ENCODE measurements around the gene HPS5. TPM values are rescaled to one million over a fixed set of nuclear protein-coding genes. Genes with fewer than 3 reads are reported as not detected.

Gene HPS5
- total and polyA plus RNA-seq, 2 of the 13 experiments (the other 11 are each of a cell fraction or from before 2014, with no cell fraction given), result 6.6 to 25.5 TPM

DNA sequence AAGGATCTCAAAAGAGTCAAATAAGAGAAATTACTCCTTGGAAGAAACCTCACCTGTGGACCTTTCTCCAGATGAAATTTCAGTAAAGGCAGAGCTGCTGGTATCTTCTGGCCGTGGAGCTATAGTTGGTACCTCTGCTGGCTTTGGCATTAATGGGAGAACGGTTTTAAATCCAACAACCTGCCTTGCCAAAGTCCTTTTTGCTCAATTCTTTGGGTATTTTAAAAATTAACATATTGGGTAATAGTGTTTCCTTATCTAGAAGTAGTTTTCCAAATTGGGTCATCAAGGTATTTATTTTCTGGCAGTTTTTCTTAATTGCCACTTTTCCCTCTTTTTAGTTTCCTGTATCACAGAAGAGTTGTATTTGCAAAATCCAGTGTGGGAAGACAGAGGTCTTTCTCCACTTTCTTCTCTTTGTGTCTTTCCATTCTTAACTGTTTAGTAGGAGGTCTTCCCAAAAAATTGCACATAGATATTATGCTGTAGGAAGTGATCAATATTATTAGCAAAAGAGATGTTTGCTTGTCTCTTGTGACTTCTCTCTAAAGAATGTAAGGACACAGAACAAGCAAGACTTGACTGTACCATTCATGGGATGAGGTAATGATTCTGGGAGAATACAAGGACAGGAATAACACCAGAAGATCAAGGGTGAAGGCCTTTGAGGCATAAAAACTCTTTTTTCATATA is 85.1 kb downstream of the HPS5 start, which contains the start of gene SAA4 (continued):
- TF ChIP-seq, protein P1, sequence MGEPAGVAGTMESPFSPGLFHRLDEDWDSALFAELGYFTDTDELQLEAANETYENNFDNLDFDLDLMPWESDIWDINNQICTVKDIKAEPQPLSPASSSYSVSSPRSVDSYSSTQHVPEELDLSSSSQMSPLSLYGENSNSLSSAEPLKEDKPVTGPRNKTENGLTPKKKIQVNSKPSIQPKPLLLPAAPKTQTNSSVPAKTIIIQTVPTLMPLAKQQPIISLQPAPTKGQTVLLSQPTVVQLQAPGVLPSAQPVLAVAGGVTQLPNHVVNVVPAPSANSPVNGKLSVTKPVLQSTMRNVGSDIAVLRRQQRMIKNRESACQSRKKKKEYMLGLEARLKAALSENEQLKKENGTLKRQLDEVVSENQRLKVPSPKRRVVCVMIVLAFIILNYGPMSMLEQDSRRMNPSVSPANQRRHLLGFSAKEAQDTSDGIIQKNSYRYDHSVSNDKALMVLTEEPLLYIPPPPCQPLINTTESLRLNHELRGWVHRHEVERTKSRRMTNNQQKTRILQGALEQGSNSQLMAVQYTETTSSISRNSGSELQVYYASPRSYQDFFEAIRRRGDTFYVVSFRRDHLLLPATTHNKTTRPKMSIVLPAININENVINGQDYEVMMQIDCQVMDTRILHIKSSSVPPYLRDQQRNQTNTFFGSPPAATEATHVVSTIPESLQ (CRISPR knock-in tag; conservative IDR thresholded peaks at IDR 0.05), result no peak
- TF ChIP-seq, protein P2, sequence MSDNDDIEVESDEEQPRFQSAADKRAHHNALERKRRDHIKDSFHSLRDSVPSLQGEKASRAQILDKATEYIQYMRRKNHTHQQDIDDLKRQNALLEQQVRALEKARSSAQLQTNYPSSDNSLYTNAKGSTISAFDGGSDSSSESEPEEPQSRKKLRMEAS (IDR thresholded peaks at IDR 0.05), result no peak
- TF ChIP-seq NKX3-1 (CRISPR knock-in tag; IDR thresholded peaks at IDR 0.05) (no peak), NFYC (CRISPR knock-in tag; IDR thresholded peaks at IDR 0.05) (no peak), SMC3 (IDR thresholded peaks at IDR 0.05; ENCODE audit: low read length) (no peak), ZNF547 (CRISPR knock-in tag; IDR thresholded peaks at IDR 0.05) (no peak), ZNF143 (CRISPR knock-in tag; IDR thresholded peaks at IDR 0.05) (no peak), SPEN (CRISPR knock-in tag; IDR thresholded peaks at IDR 0.05; ENCODE audit: low read depth) (no peak), ZNF274 (CRISPR knock-in tag; IDR thresholded peaks at IDR 0.05) (no peak), ZNF550 (CRISPR knock-in tag; IDR thresholded peaks at IDR 0.05; ENCODE audit: borderline replicate concordance) (no peak), ZNF569 (CRISPR knock-in tag; IDR thresholded peaks at IDR 0.05; ENCODE audit: borderline replicate concordance) (no peak), ZSCAN21 (CRISPR knock-in tag; IDR thresholded peaks at IDR 0.05; ENCODE audit: borderline replicate concordance) (no peak), ZNF782 (CRISPR knock-in tag; IDR thresholded peaks at IDR 0.05; ENCODE audit: borderline replicate concordance) (no peak), ZNF572 (CRISPR knock-in tag; IDR thresholded peaks at IDR 0.05) (no peak), PTBP1 (IDR thresholded peaks at IDR 0.05; ENCODE audit: low read depth, low read length, poor library complexity, severe bottlenecking) (no peak), ZNF841 (CRISPR knock-in tag; IDR thresholded peaks at IDR 0.05; ENCODE audit: borderline replicate concordance) (no peak), SMARCC2 (IDR thresholded peaks at IDR 0.05) (no peak), KLF15 (CRISPR knock-in tag; IDR thresholded peaks at IDR 0.05; ENCODE audit: borderline replicate concordance) (no peak), JARID2 (CRISPR knock-in tag; IDR thresholded peaks at IDR 0.05; ENCODE audit: insufficient replicate concordance) (no peak), SOX6 (IDR thresholded peaks at IDR 0.05) (no peak), SOX6 (CRISPR knock-in tag; IDR thresholded peaks at IDR 0.05) (peak; percentile 80), NBN (conservative IDR thresholded peaks at IDR 0.05) (no peak), CBX2 (IDR thresholded peaks at IDR 0.05; ENCODE audit: low read depth, low read length) (no peak), CBX2 (CRISPR knock-in tag; IDR thresholded peaks at IDR 0.05; ENCODE audit: low read depth) (no peak), NFYB (CRISPR knock-in tag; IDR thresholded peaks at IDR 0.05) (no peak)
- TF ChIP-seq, protein P3, sequence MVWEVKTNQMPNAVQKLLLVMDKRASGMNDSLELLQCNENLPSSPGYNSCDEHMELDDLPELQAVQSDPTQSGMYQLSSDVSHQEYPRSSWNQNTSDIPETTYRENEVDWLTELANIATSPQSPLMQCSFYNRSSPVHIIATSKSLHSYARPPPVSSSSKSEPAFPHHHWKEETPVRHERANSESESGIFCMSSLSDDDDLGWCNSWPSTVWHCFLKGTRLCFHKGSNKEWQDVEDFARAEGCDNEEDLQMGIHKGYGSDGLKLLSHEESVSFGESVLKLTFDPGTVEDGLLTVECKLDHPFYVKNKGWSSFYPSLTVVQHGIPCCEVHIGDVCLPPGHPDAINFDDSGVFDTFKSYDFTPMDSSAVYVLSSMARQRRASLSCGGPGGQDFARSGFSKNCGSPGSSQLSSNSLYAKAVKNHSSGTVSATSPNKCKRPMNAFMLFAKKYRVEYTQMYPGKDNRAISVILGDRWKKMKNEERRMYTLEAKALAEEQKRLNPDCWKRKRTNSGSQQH (CRISPR knock-in tag; IDR thresholded peaks at IDR 0.05; ENCODE audit: low read depth), result no peak
- TF ChIP-seq, protein P4, sequence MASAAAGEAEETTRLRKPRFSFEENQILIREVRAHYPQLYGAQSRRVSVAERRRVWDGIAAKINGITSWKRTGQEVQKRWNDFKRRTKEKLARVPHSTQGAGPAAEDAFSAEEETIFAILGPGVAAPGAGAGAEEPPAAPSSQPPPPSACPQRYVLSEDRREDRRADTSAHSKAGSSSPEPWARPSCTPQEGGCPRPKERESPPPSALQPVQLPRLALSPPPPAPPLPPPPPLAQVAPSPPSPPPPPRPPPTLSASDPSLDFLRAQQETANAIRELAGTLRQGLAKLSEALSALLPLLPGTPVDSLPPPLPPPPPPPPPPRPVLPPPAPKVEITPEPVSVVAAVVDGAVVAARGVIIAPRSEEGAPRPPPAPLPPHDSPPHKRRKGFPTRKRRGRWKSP (CRISPR knock-in tag; IDR thresholded peaks at IDR 0.05), result no peak
- TF ChIP-seq, protein P5, sequence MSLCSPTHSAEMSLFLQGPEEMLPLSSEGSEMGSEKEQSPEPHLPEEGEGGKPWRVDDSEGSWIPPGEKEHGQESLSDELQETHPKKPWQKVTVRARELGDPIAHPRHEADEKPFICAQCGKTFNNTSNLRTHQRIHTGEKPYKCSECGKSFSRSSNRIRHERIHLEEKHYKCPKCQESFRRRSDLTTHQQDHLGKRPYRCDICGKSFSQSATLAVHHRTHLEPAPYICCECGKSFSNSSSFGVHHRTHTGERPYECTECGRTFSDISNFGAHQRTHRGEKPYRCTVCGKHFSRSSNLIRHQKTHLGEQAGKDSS (CRISPR knock-in tag; IDR thresholded peaks at IDR 0.05; ENCODE audit: borderline replicate concordance, low read depth), result no peak
